Measurements from ENCODE around the gene RESF1. TPM values are rescaled to one million over a fixed set of nuclear protein-coding genes. Genes with fewer than 3 reads are reported as not detected.

The RESF1 gene
- total RNA-seq, 2 experiments from 2014 or later, result 46.3 to 53.3 TPM

DNA sequence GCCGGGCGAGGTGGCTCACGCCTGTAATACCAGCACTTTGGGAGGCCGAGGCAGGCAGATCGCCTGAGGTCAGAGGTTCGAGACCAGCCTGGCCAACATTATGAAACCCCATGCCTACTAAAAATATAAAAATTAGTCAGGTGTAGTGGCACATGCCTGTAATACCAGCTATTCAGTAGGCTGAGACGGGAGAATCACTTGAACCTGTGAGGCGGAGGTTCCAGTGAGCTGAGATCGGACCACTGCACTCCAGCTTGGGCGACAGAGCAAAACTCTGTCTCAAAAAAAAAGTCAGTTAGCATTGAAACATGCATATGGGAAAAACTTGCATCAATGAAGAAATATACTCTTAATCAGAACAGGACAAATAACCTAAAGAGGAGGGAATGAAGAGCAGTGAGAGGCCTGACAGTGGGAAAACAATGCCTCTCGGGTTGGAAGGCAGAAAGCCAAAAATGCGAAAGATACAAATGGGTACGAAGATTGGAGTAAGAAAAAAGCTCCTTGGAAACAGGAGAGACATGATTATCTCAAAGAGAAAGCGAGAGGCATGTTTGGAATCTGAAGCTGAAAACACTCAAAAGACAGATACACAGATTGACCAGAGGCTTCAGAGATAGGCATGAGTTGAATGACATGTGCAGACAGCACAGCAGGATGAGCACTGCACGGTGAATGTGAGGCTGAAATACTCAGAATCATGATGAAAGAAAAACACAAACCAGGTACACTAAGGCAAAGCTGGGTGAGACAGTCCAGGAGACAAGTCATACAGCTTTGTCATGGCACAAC lies 30.6 kb downstream of the RESF1 start:
- Histone ChIP-seq H3K36me3 (ENCODE audit: insufficient read depth, low read length) (peaks cover 91% of the 10 kb centered on the region), H4K20me1 (ENCODE audit: insufficient read depth, low read length) (no peaks in the 10 kb centered on the region), H3K79me2 (ENCODE audit: insufficient read depth, low read depth, low read length) (peaks cover 13% of the 10 kb centered on the region; the same call in 1 of the 2 replicates), H3K9me3 (ENCODE audit: low read length) (no peaks in the 10 kb centered on the region; the same call in 1 of the 2 replicates), H2AFZ (ENCODE audit: low read length) (no peak overlapping the region), H3K4me2 (ENCODE audit: low read length) (no peak overlapping the region), H3K4me1 (ENCODE audit: insufficient read depth, low read length, poor library complexity, severe bottlenecking) (no peaks in the 10 kb centered on the region), H3K27ac (ENCODE audit: low read depth, low read length, poor library complexity, severe bottlenecking) (no peak overlapping the region), H3K9me2 (ENCODE audit: insufficient read depth, low read length) (no peaks in the 10 kb centered on the region; the same call in 1 of the 2 replicates), H3K4me3 (ENCODE audit: low read depth, low read length, poor library complexity, severe bottlenecking) (no peak overlapping the region)
- no peak for DNase-seq (ENCODE audit: low spot score)
- intact Hi-C loops (cut with micrococcal nuclease; ENCODE audit: unreplicated experiment), result no loop called here
- no peak for TF ChIP-seq EZH2phosphoT487 (IDR thresholded peaks at IDR 0.05; ENCODE audit: borderline replicate concordance, low read depth, low read length)
- TF ChIP-seq CTCF (conservative IDR thresholded peaks at IDR 0.05; ENCODE audit: low read length), result no peak
- no TSS peak for BruUV-seq (replicated peaks)
- POLR2A ChIA-PET, result interaction anchor here (0.6 to 0.7 kb wide), 3 partner anchors 98 to 515 kb away, joined by 3 to 5 read pairs (median 3); no protein-coding TSS in a partner anchor
- CTCF ChIA-PET (ENCODE audit: unreplicated experiment), result no interaction called here

- intact Hi-C loops (cut with micrococcal nuclease; ENCODE audit: unreplicated experiment), result no loop called here
- Histone ChIP-seq H2AFZ (ENCODE audit: low read length) (no peak overlapping the region), H3K4me2 (ENCODE audit: low read length) (no peak overlapping the region), H3K79me2 (ENCODE audit: insufficient read depth, low read depth, low read length) (peaks cover 13% of the 10 kb centered on the region; the same call in 1 of the 2 replicates), H3K9me3 (ENCODE audit: low read length) (no peaks in the 10 kb centered on the region), H3K4me3 (ENCODE audit: low read depth, low read length, poor library complexity, severe bottlenecking) (no peak overlapping the region), H3K9me2 (ENCODE audit: insufficient read depth, low read length) (no peaks in the 10 kb centered on the region; the same call in 1 of the 2 replicates), H4K20me1 (ENCODE audit: insufficient read depth, low read length) (no peaks in the 10 kb centered on the region), H3K36me3 (ENCODE audit: insufficient read depth, low read length) (peaks cover 93% of the 10 kb centered on the region), H3K27ac (ENCODE audit: low read depth, low read length, poor library complexity, severe bottlenecking) (no peak overlapping the region), H3K4me1 (ENCODE audit: insufficient read depth, low read length, poor library complexity, severe bottlenecking) (no peaks in the 10 kb centered on the region)
- ChIA-PET POLR2A (interaction anchor here (0.6 to 1.3 kb wide), 3 partner anchors 9 to 298 kb away, joined by 3 read pairs; no protein-coding TSS in a partner anchor), CTCF (ENCODE audit: unreplicated experiment) (interaction anchor here (0.6 kb wide), 1 partner anchor 458 kb away, joined by 5 read pairs; no protein-coding TSS in a partner anchor)
- TF ChIP-seq EZH2phosphoT487 (IDR thresholded peaks at IDR 0.05; ENCODE audit: borderline replicate concordance, low read depth, low read length) (no peak), CTCF (conservative IDR thresholded peaks at IDR 0.05; ENCODE audit: low read length) (no peak)
- no peak for DNase-seq (ENCODE audit: low spot score)
- no TSS peak for BruUV-seq (replicated peaks)
These were observed 31.9 kb downstream of the RESF1 start for GRCh38 chr12:31991146-31991545.

DNA sequence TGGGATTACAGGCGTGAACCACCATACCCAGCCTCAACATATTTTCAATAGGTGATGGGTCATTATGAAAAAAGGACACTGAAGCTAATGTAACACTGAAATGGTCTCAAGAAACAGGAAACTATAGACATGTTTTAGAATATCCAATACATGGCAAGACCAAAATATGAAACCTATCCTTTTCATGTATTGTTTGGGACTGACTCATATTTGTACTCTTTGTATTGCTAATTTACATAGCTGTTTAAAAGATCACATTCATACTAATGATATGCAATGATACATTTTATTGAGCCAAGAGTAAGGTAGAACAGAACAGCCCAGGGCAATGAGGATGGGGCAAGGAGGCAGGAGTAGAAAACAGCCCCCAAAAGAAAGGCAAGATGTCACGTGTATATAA lies 32.6 kb downstream of the RESF1 start:
- CTCF ChIA-PET (ENCODE audit: unreplicated experiment), result no interaction called here

More for the DNA sequence above, 32.6 kb downstream of the RESF1 start:
- H3K79me2 ChIP-seq (ENCODE audit: insufficient read depth, low read depth, low read length), result peaks cover 13% of the 10 kb centered on the region; the same call in 1 of the 2 replicates
- POLR2A ChIA-PET, result interaction anchor here (0.6 to 1.3 kb wide), 3 partner anchors 11 to 299 kb away, joined by 3 read pairs; no protein-coding TSS in a partner anchor
- no peaks in the 10 kb centered on the region for H4K20me1 ChIP-seq (ENCODE audit: insufficient read depth, low read length)
- H3K4me1 ChIP-seq (ENCODE audit: insufficient read depth, low read length, poor library complexity, severe bottlenecking), result no peaks in the 10 kb centered on the region
- no peak overlapping the region for H2AFZ ChIP-seq (ENCODE audit: low read length)
- BruUV-seq (replicated peaks), result no TSS peak
- H3K27ac ChIP-seq (ENCODE audit: low read depth, low read length, poor library complexity, severe bottlenecking), result no peak overlapping the region
- no peaks in the 10 kb centered on the region; the same call in 1 of the 2 replicates for H3K9me2 ChIP-seq (ENCODE audit: insufficient read depth, low read length)
- peaks cover 93% of the 10 kb centered on the region for H3K36me3 ChIP-seq (ENCODE audit: insufficient read depth, low read length)
- no peak overlapping the region for H3K4me2 ChIP-seq (ENCODE audit: low read length)
- no peak overlapping the region for H3K4me3 ChIP-seq (ENCODE audit: low read depth, low read length, poor library complexity, severe bottlenecking)
- no peak for TF ChIP-seq CTCF (conservative IDR thresholded peaks at IDR 0.05; ENCODE audit: low read length)
- TF ChIP-seq EZH2phosphoT487 (IDR thresholded peaks at IDR 0.05; ENCODE audit: borderline replicate concordance, low read depth, low read length), result no peak
- DNase-seq (ENCODE audit: low spot score), result no peak
- no peaks in the 10 kb centered on the region for H3K9me3 ChIP-seq (ENCODE audit: low read length)
- intact Hi-C loops (cut with micrococcal nuclease; ENCODE audit: unreplicated experiment), result no loop called here

All from OCI-LY7 (cell line).